ENCODE results near the gene CEP83. TPM values are rescaled to one million over a fixed set of nuclear protein-coding genes. Genes with fewer than 3 reads are reported as not detected.

Gene CEP83
- total RNA-seq, 1 donor = 14.2 TPM

- DNase-seq (ENCODE audit: low read depth) = peak; percentile 39
- no peak for TF ChIP-seq CTCF (IDR thresholded peaks at IDR 0.05; ENCODE audit: insufficient read depth, low read depth, low read length)
- no peak overlapping the region for H3K4me3 ChIP-seq (ENCODE audit: low read depth, low read length)
These were observed 25.5 kb downstream of the CEP83 start for GRCh38 chr12:94434171-94434570.

GRCh38 chr12:94433744-94434143 is 25.9 kb downstream of the CEP83 start:
- TF ChIP-seq CTCF (IDR thresholded peaks at IDR 0.05; ENCODE audit: insufficient read depth, low read depth, low read length) = no peak
- no peak overlapping the region for H3K4me3 ChIP-seq (ENCODE audit: low read depth, low read length)
- peak; percentile 32 for DNase-seq (ENCODE audit: low read depth)

- TF ChIP-seq CTCF (IDR thresholded peaks at IDR 0.05; ENCODE audit: insufficient read depth, low read depth, low read length) = no peak
- no peak for DNase-seq (ENCODE audit: low read depth)
- H3K4me3 ChIP-seq (ENCODE audit: low read depth, low read length) = no peak overlapping the region
These were observed 29.4 kb downstream of the CEP83 start for GRCh38 chr12:94430304-94430703.

GRCh38 chr12:94429633-94430032 is 30.0 kb downstream of the CEP83 start:
- DNase-seq (ENCODE audit: low read depth) = peak; percentile 49
- peak; percentile 36 for TF ChIP-seq CTCF (IDR thresholded peaks at IDR 0.05; ENCODE audit: insufficient read depth, low read depth, low read length)
- no peak overlapping the region for H3K4me3 ChIP-seq (ENCODE audit: low read depth, low read length)

GRCh38 chr12:94429191-94429590 is 30.5 kb downstream of the CEP83 start:
- TF ChIP-seq CTCF (IDR thresholded peaks at IDR 0.05; ENCODE audit: insufficient read depth, low read depth, low read length) = no peak
- H3K4me3 ChIP-seq (ENCODE audit: low read depth, low read length) = no peak overlapping the region

GRCh38 chr12:94427501-94428381 is 31.9 kb downstream of the CEP83 start:
- H3K4me3 ChIP-seq (ENCODE audit: low read depth, low read length) = no peak overlapping the region
- TF ChIP-seq CTCF (IDR thresholded peaks at IDR 0.05; ENCODE audit: insufficient read depth, low read depth, low read length) = no peak
- DNase-seq (ENCODE audit: low read depth) = peak; percentile 97

More at GRCh38 chr12:94429191-94429590, 30.5 kb downstream of the CEP83 start:
- no peak for DNase-seq (ENCODE audit: low read depth)
